HepG2 (cell line): ENCODE data around the gene GGCT. TPM values are rescaled to one million over a fixed set of nuclear protein-coding genes. Genes with fewer than 3 reads are reported as not detected.
"Not testable (repeated sequence)": the region's sequence is repeated elsewhere in the genome, so short reads cannot be mapped to it uniquely, and the experiment has no call there.

Source experiments
- ATAC-seq: fragments of 200-7000 bp; cut with Tn5 transposase; 3 replicates; pipeline ENCODE4 v1.9.1; 2020; ENCODE audit warnings: mild to moderate bottlenecking, moderate library complexity
- BruUV-seq: library from RNA; stranded (reverse); fragments of 400-500 nt; replicated peaks from 2 replicates; lab custom pipeline; 2021; lab: Mats Ljungman, UMichigan
- CTCF ChIA-PET: fragments of 300-600 bp; formaldehyde crosslinking; extraction: SDS; loops from one replicate; lab custom pipeline; 2021; ENCODE audit warnings: low total read pairs, inconsistent platforms, low intra/inter-chr PET ratio; lab: Yijun Ruan, JAX
- POLR2A ChIA-PET: fragments of 350-600 bp; sonication (Branson Sonifier 250); formaldehyde crosslinking; loops from one replicate; lab custom pipeline; 2020; ENCODE audit warnings: antibody characterized with exemption, inconsistent platforms; lab: Yijun Ruan, JAX
- DNase-seq: peaks from one replicate; pipeline ENCODE4 v3.0.0-alpha.2; 2015; ENCODE audit warnings: low spot score
- FAIRE-seq: peaks from 3 replicates; lab custom pipeline; 2011; peaks lifted over from hg19 to GRCh38; lab: Jason Lieb, UNC
- H2AFZ ChIP-seq: one replicate; pipeline ENCODE4 v1.6.1; 2011; ENCODE audit warnings: low read length, inconsistent platforms
- H3K27ac ChIP-seq: fragments of 300-600 bp; 3 replicates; pipeline ENCODE4 v1.8.0; 2011; ENCODE audit warnings: mixed run types, mild to moderate bottlenecking, mixed read lengths, low read length, inconsistent platforms; ENCODE audit not compliant: insufficient read depth; ENCODE audit errors: extremely low read length
- H3K27me3 ChIP-seq, 2 experiments: fragments of 200-600 bp in 1 of 2; 2 replicates in 1 of 2; 3 replicates in 1 of 2; pipeline versions ENCODE4 v1.6.0 to v1.8.0; 2011; ENCODE audit warnings: low read length in 2 of 2, mild to moderate bottlenecking in 2 of 2, moderate library complexity in 2 of 2, inconsistent platforms in 1 of 2; ENCODE audit not compliant: insufficient read depth in 2 of 2, control insufficient read depth in 1 of 2
- H3K36me3 ChIP-seq, 2 experiments: fragments of 200-600 bp in 1 of 2; replicated peaks in 1 of 2; 2 replicates in 1 of 2; 3 replicates in 1 of 2; pipeline versions ENCODE4 v1.5.1 to v1.8.0; 2011; ENCODE audit warnings: low read length in 2 of 2, inconsistent platforms in 1 of 2; ENCODE audit not compliant: insufficient read depth in 2 of 2, control insufficient read depth in 1 of 2
- H3K4me1 ChIP-seq: 2 replicates; pipeline ENCODE4 v1.5.1; 2012; ENCODE audit warnings: low read length, inconsistent platforms; ENCODE audit not compliant: insufficient read depth
- H3K4me2 ChIP-seq: 2 replicates; pipeline ENCODE4 v1.6.0; 2011; ENCODE audit warnings: low read depth, low read length, inconsistent platforms
- H3K4me3 ChIP-seq, 3 experiments: fragments of 200-600 bp in 1 of 3; sonication (generic), shearing (Covaris generic) in 1 of 3; replicated peaks in 1 of 3; 2 replicates each; pipeline ENCODE4 v1.5.1; 2011 to 2016; ENCODE audit warnings: low read length in 3 of 3, inconsistent platforms in 2 of 3, low read depth in 2 of 3, mild to moderate bottlenecking in 2 of 3, control low read depth in 1 of 3, mixed read lengths in 1 of 3; ENCODE audit not compliant: insufficient read depth in 1 of 3
- H3K79me2 ChIP-seq: one replicate; pipeline ENCODE4 v1.6.1; 2011; ENCODE audit warnings: low read length, inconsistent platforms; ENCODE audit not compliant: insufficient read depth
- H3K9ac ChIP-seq: 2 replicates; pipeline ENCODE4 v1.6.0; 2011; ENCODE audit warnings: mild to moderate bottlenecking, low read depth, low read length, inconsistent platforms; ENCODE audit not compliant: insufficient read depth
- H3K9me3 ChIP-seq: 2 replicates; pipeline ENCODE4 v1.5.1; 2012; ENCODE audit warnings: mild to moderate bottlenecking, low read length
- H4K20me1 ChIP-seq: 2 replicates; pipeline ENCODE4 v1.6.0; 2011; ENCODE audit warnings: inconsistent platforms, mild to moderate bottlenecking, low read length, moderate library complexity; ENCODE audit not compliant: insufficient read depth
- HNRNPK ChIP-seq: fragments of 200-400 bp; formaldehyde crosslinking; IDR thresholded peaks from 2 replicates; pipeline ENCODE4 v1.6.1; 2018; ENCODE audit warnings: low read length, low read depth, moderate library complexity, mild to moderate bottlenecking; ENCODE audit not compliant: poor library complexity, severe bottlenecking
- RARG ChIP-seq: sonication (generic); formaldehyde crosslinking; IDR thresholded peaks from 2 replicates; pipeline ENCODE4 v1.4.0; 2020; ENCODE audit warnings: low read depth, mild to moderate bottlenecking, missing genetic modification reagents
- RFX1 ChIP-seq: fragments of 450-650 bp; IDR thresholded peaks from 2 replicates; pipeline ENCODE4 v1.6.1; 2017
- TMF1 ChIP-seq: sonication (generic); formaldehyde crosslinking; IDR thresholded peaks from 2 replicates; pipeline ENCODE4 v1.8.1; 2022; ENCODE audit warnings: low read depth, missing genetic modification reagents
- TOE1 ChIP-seq: sonication (generic); formaldehyde crosslinking; IDR thresholded peaks from 2 replicates; pipeline ENCODE4 v1.4.0; 2020; ENCODE audit warnings: mild to moderate bottlenecking, missing genetic modification reagents
- ZNF251 ChIP-seq: sonication (generic); formaldehyde crosslinking; IDR thresholded peaks from 2 replicates; pipeline ENCODE4 v1.9.0; 2021; ENCODE audit warnings: mild to moderate bottlenecking, missing genetic modification reagents
- ZNF747 ChIP-seq: sonication (generic); formaldehyde crosslinking; IDR thresholded peaks from 2 replicates; pipeline ENCODE4 v1.8.1; 2023; ENCODE audit warnings: missing genetic modification reagents, mild to moderate bottlenecking, borderline replicate concordance
- WGBS: methylation state at CpG from one replicate; pipeline ENCODE4 v1.1.6; 2017; ENCODE audit warnings: low lambda C conversion rate; 5-methylcytosine and 5-hydroxymethylcytosine counted together
- in situ Hi-C: cut with HindIII; loops from 2 replicates; pipeline ENCODE4 v1.10.0; 2017; ENCODE audit warnings: low pct_unique_long_range_greater_than_20kb; ENCODE audit not compliant: extremely low pct_ligation_motif_present
- intact Hi-C: fragments of 100-400 bp; cut with micrococcal nuclease; formaldehyde crosslinking; loops from one replicate; pipeline ENCODE4 v1.10.0; 2022; ENCODE audit not compliant: unreplicated experiment
- polyA plus RNA-seq, 8 experiments: library from polyadenylated mRNA; depleted of rRNA in 3 of 8; stranded (reverse) in 7 of 8; unstranded in 1 of 8; fragments of >200 nt; fragmentation: Illumina TruSeq in 4 of 8; extraction: Trizol in 4 of 8; gene quantifications; 2 replicates each; pipeline versions ENCODE4 v1.2.1 to v1.2.3, GENCODE V29; 2011 to 2016; ENCODE audit warnings: low read depth in 4 of 8, missing spikeins in 1 of 8, mixed read lengths in 1 of 8; ENCODE audit not compliant: insufficient read depth in 1 of 8
- total RNA-seq, 5 experiments: library from RNA; depleted of rRNA; stranded (reverse); fragments of >200 nt; fragmentation: Illumina TruSeq; extraction: Trizol; gene quantifications; 2 replicates each; pipeline ENCODE4 v1.2.3, GENCODE V29; 2016; ENCODE audit warnings: low read depth in 1 of 5
- TF ChIP-seq, protein P1 (sequence below): IDR thresholded peaks from 2 replicates; pipeline ENCODE4 v1.6.1; 2016
- TF ChIP-seq, protein P2 (sequence below): sonication (generic); formaldehyde crosslinking; IDR thresholded peaks from 2 replicates; pipeline ENCODE4 v1.4.0; 2020; ENCODE audit warnings: missing genetic modification reagents
- TF ChIP-seq, protein P3 (sequence below): sonication (generic); formaldehyde crosslinking; IDR thresholded peaks from 2 replicates; pipeline ENCODE4 v1.5.1; 2020; ENCODE audit warnings: missing genetic modification reagents, mild to moderate bottlenecking, borderline replicate concordance

Gene GGCT
- total and polyA plus RNA-seq, 2 of the 13 experiments (the other 11 are each of a cell fraction or from before 2014, with no cell fraction given), result 19.5 to 78.3 TPM

DNA sequence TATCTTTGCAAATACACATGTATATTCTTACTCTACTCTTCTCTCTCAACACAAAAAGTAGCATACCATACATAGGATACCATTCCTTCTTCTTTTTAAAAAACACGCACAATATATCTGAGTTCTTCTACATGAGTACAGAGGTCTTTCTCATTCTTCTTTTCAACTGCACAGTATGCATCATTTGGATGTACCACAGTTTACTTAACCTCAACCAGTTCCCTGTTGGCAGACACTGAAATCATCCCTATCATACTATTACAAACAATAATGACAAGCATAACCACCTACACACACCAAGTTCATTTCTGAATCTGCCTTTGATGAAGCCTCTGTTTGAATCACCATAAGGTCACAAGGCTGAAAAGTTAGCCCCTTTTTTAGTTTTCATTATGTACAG lies 25.7 kb upstream of the GGCT start (continued):
- TF ChIP-seq, protein P1, sequence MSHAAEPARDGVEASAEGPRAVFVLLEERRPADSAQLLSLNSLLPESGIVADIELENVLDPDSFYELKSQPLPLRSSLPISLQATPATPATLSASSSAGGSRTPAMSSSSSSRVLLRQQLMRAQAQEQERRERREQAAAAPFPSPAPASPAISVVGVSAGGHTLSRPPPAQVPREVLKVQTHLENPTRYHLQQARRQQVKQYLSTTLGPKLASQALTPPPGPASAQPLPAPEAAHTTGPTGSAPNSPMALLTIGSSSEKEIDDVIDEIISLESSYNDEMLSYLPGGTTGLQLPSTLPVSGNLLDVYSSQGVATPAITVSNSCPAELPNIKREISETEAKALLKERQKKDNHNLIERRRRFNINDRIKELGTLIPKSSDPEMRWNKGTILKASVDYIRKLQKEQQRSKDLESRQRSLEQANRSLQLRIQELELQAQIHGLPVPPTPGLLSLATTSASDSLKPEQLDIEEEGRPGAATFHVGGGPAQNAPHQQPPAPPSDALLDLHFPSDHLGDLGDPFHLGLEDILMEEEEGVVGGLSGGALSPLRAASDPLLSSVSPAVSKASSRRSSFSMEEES (CRISPR knock-in tag), result no peak

DNA sequence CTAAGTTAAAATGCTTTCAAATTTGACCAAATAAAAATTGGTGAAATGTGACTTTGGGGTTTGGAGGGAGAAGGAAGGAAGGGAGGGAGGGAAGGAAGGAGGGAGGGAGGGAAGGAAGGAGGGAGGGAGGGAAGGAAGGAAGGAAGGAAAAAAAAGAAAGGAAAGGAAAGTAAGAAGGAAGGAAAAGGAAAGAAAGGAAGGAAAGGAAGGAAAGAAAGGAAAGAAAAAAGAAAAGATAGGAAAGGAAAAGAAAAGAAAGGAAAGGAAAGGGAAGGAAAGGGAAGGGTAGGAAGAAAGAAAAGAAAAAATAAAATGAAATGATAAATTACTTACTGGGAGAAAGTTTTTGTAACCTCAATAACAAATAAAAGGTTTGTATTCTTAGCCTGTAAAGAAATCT lies 24.1 kb upstream of the GGCT start:
- no peak for FAIRE-seq
- no peaks in the 10 kb centered on the region for H3K36me3 ChIP-seq
- no peak for ATAC-seq
- DNase-seq, result no peak
- H3K9ac ChIP-seq, result no peak overlapping the region
- in situ Hi-C loops (no loop called here), intact Hi-C loops (no loop called here)
- H4K20me1 ChIP-seq, result no peaks in the 10 kb centered on the region
- POLR2A ChIA-PET, result no interaction called here
- H3K9me3 ChIP-seq, result no peaks in the 10 kb centered on the region
- TF ChIP-seq TMF1 (CRISPR knock-in tag) (no peak), HNRNPK (peak; percentile 28), RFX1 (no peak), ZNF747 (no peak), RARG (no peak), ZNF251 (CRISPR knock-in tag) (no peak), TOE1 (CRISPR knock-in tag) (no peak)
- TF ChIP-seq, protein P2, sequence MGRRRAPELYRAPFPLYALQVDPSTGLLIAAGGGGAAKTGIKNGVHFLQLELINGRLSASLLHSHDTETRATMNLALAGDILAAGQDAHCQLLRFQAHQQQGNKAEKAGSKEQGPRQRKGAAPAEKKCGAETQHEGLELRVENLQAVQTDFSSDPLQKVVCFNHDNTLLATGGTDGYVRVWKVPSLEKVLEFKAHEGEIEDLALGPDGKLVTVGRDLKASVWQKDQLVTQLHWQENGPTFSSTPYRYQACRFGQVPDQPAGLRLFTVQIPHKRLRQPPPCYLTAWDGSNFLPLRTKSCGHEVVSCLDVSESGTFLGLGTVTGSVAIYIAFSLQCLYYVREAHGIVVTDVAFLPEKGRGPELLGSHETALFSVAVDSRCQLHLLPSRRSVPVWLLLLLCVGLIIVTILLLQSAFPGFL (CRISPR knock-in tag), result no peak
- TF ChIP-seq, protein P3, sequence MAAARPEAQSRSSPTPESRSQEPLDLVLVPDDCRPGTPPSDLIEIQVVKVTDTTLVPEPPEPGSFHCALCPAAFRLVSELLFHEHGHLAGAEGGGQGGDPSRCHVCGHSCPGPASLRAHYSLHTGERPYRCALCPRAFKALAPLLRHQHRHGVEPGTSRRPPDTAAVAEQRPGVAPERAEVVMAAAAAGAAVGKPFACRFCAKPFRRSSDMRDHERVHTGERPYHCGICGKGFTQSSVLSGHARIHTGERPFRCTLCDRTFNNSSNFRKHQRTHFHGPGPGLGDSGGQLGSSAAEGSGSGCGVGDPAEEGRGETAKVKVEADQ (CRISPR knock-in tag), result no peak
- H3K27ac ChIP-seq, result no peak overlapping the region
- no peak overlapping the region for H3K4me2 ChIP-seq
- H3K27me3 ChIP-seq, result no peaks in the 10 kb centered on the region
- peaks cover 23% of the 10 kb centered on the region for H3K4me1 ChIP-seq
- no TSS peak for BruUV-seq
- H2AFZ ChIP-seq, result no peak overlapping the region
- CTCF ChIA-PET, result no interaction called here
- H3K4me3 ChIP-seq, result no peak overlapping the region
- no peaks in the 10 kb centered on the region for H3K79me2 ChIP-seq

DNA sequence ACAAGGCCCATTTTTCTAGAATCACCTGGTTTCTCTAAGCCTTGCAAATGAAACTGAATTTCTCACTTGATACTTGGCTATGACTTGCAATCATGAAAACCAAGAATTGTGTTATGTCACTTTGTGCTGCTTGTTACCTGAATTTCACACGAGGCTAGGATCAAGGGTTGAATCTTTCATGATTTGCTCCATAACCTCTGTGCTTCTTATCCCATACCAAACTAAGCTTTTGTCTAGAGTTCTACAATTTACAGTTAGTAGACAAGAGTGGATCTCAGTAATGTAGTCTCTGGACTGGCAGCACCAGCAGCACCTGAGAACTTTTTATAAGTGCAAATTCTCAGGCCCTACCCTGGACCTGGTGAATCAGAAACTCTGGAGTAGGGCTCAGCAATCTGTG lies 22.7 kb upstream of the GGCT start:
- WGBS, result 13% methylated on average over 1 of the region's 1 CpG

More for the DNA sequence above, 22.7 kb upstream of the GGCT start:
- H3K4me3 ChIP-seq, H3K9me3 ChIP-seq, H2AFZ ChIP-seq, BruUV-seq, H3K9ac ChIP-seq, H3K79me2 ChIP-seq, ATAC-seq, DNase-seq, H3K36me3 ChIP-seq, H3K4me2 ChIP-seq, H3K27me3 ChIP-seq, H3K27ac ChIP-seq, FAIRE-seq, CTCF ChIA-PET, intact Hi-C loops, in situ Hi-C loops, H4K20me1 ChIP-seq: not testable (repeated sequence)
- peaks cover 29% of the 10 kb centered on the region for H3K4me1 ChIP-seq
- POLR2A ChIA-PET, result interaction anchor here (0.6 kb wide), 1 partner anchor 486 kb away, joined by 4 read pairs; no protein-coding TSS in a partner anchor
